HEK293T (cell line): ENCODE data around the gene MYPOP.

Experiments used
- CTCF ChIA-PET: fragments of 350-600 bp; formaldehyde crosslinking; extraction: SDS; loops from one replicate; lab custom pipeline; 2021; ENCODE audit warnings: antibody characterized with exemption, inconsistent platforms; lab: Yijun Ruan, JAX
- POLR2A ChIA-PET: fragments of 350-600 bp; formaldehyde crosslinking; extraction: SDS; loops from one replicate; lab custom pipeline; 2020; ENCODE audit warnings: antibody characterized with exemption, inconsistent platforms; lab: Yijun Ruan, JAX
- DNase-seq: peaks from one replicate; pipeline ENCODE4 v3.0.0; 2012; ENCODE audit warnings: mixed read lengths; ENCODE audit errors: extremely low spot score
- ARNT ChIP-seq: fragments of 450-650 bp; IDR thresholded peaks from 2 replicates; pipeline ENCODE4 v1.6.1; 2017; ENCODE audit warnings: mild to moderate bottlenecking
- BHLHE40 ChIP-seq: fragments of 450-650 bp; IDR thresholded peaks from 2 replicates; pipeline ENCODE4 v1.6.1; 2016; ENCODE audit warnings: mild to moderate bottlenecking, moderate library complexity, borderline replicate concordance
- CTBP1 ChIP-seq: fragments of 450-650 bp; IDR thresholded peaks from 2 replicates; pipeline ENCODE4 v1.6.1; 2016; ENCODE audit warnings: borderline replicate concordance
- ELF4 ChIP-seq: fragments of 450-650 bp; IDR thresholded peaks from 2 replicates; pipeline ENCODE4 v1.6.1; 2017; ENCODE audit warnings: antibody characterized with exemption
- FOXA1 ChIP-seq: fragments of 450-650 bp; IDR thresholded peaks from 2 replicates; pipeline ENCODE4 v1.6.1; 2016; ENCODE audit warnings: mild to moderate bottlenecking
- FOXK2 ChIP-seq: fragments of 450-650 bp; IDR thresholded peaks from 2 replicates; pipeline ENCODE4 v1.6.1; 2016; ENCODE audit warnings: mild to moderate bottlenecking
- FOXM1 ChIP-seq: fragments of 450-650 bp; IDR thresholded peaks from 2 replicates; pipeline ENCODE4 v1.6.1; 2017; ENCODE audit warnings: mild to moderate bottlenecking, borderline replicate concordance
- HDGF ChIP-seq: fragments of 450-650 bp; IDR thresholded peaks from 2 replicates; pipeline ENCODE4 v1.6.1; 2017; ENCODE audit warnings: antibody characterized with exemption, borderline replicate concordance
- L3MBTL2 ChIP-seq: fragments of 450-650 bp; conservative IDR thresholded peaks from 2 replicates; pipeline ENCODE4 v1.6.1; 2016; ENCODE audit warnings: mild to moderate bottlenecking
- LEF1 ChIP-seq: fragments of 450-650 bp; IDR thresholded peaks from 2 replicates; pipeline ENCODE4 v1.6.1; 2017; ENCODE audit warnings: mild to moderate bottlenecking, borderline replicate concordance
- NFRKB ChIP-seq: fragments of 450-650 bp; IDR thresholded peaks from 2 replicates; pipeline ENCODE4 v1.6.1; 2016; ENCODE audit warnings: mild to moderate bottlenecking, moderate library complexity
- PKNOX1 ChIP-seq: fragments of 450-650 bp; IDR thresholded peaks from 2 replicates; pipeline ENCODE4 v1.6.1; 2016
- SP1 ChIP-seq: fragments of 450-650 bp; IDR thresholded peaks from 2 replicates; pipeline ENCODE4 v1.6.1; 2017
- SUZ12 ChIP-seq: fragments of 450-650 bp; IDR thresholded peaks from 2 replicates; pipeline ENCODE4 v1.6.1; 2016; ENCODE audit warnings: mild to moderate bottlenecking
- TARDBP ChIP-seq: fragments of 450-650 bp; IDR thresholded peaks from 2 replicates; pipeline ENCODE4 v1.6.1; 2016
- ZNF384 ChIP-seq: fragments of 450-650 bp; IDR thresholded peaks from 2 replicates; pipeline ENCODE4 v1.6.1; 2016

MYPOP gene

GRCh38 chr19:45854167-45854778 lies 48.1 kb downstream of the MYPOP start:
- ChIA-PET CTCF (no interaction called here), POLR2A (no interaction called here)
- TF ChIP-seq ELF4 (no peak), BHLHE40 (no peak), FOXM1 (no peak), SUZ12 (no peak), HDGF (no peak), NFRKB (no peak), LEF1 (no peak), PKNOX1 (no peak), CTBP1 (no peak), ZNF384 (no peak), SP1 (no peak), ARNT (no peak), TARDBP (no peak), FOXA1 (no peak), FOXK2 (no peak), L3MBTL2 (no peak)
- DNase-seq = no peak

- ChIA-PET POLR2A (interaction anchor here (1.6 kb wide), 2 partner anchors 10 to 12 kb away, joined by 3 to 5 read pairs; partner anchors contain the start of gene SYMPK), CTCF (no interaction called here)
- DNase-seq = no peak
- TF ChIP-seq CTBP1 (no peak), LEF1 (no peak), PKNOX1 (no peak), TARDBP (no peak), FOXK2 (no peak), ARNT (no peak), HDGF (no peak), L3MBTL2 (no peak), SP1 (no peak), ELF4 (no peak), ZNF384 (no peak), FOXA1 (no peak), SUZ12 (no peak)
Observed at GRCh38 chr19:45852983-45853382, 49.4 kb downstream of the MYPOP start.

GRCh38 chr19:45852145-45852750 lies 50.2 kb downstream of the MYPOP start:
- ChIA-PET CTCF (no interaction called here), POLR2A (interaction anchor here (1.6 kb wide), 2 partner anchors 11 to 13 kb away, joined by 3 to 5 read pairs; partner anchors contain the start of gene SYMPK)
- DNase-seq = no peak
- TF ChIP-seq BHLHE40 (no peak), ELF4 (no peak), PKNOX1 (no peak), L3MBTL2 (no peak), LEF1 (no peak), ARNT (no peak), ZNF384 (no peak), CTBP1 (no peak), SUZ12 (no peak)

- no peak for DNase-seq
- CTCF ChIA-PET = no interaction called here
Observed at GRCh38 chr19:45848922-45849321, 53.5 kb downstream of the MYPOP start.

GRCh38 chr19:45847663-45848062 lies 54.8 kb downstream of the MYPOP start:
- TF ChIP-seq FOXK2 (no peak), ZNF384 (no peak), CTBP1 (no peak), TARDBP (no peak), ARNT (no peak), L3MBTL2 (no peak), PKNOX1 (no peak), SUZ12 (no peak), SP1 (no peak), ELF4 (no peak), HDGF (no peak), NFRKB (no peak), FOXA1 (no peak), FOXM1 (no peak), BHLHE40 (no peak), LEF1 (no peak)
- DNase-seq = no peak
- ChIA-PET CTCF (interaction anchor here (1.1 kb wide), 1 partner anchor 31 kb away, joined by 3 read pairs; no protein-coding TSS in a partner anchor), POLR2A (no interaction called here)

More at GRCh38 chr19:45848922-45849321, 53.5 kb downstream of the MYPOP start:
- POLR2A ChIA-PET = no interaction called here
- TF ChIP-seq CTBP1 (no peak), L3MBTL2 (no peak), NFRKB (no peak)
